HT1080 (cell line): ENCODE data around the gene LUC7L. TPM values are rescaled to one million over a fixed set of nuclear protein-coding genes. Genes with fewer than 3 reads are reported as not detected.

Experiments
- DNase-seq: peaks from one replicate; pipeline ENCODE4 v3.0.0-alpha.2; 2015; ENCODE audit warnings: low read depth
- small RNA-seq: library from RNA; depleted of rRNA; stranded (forward); fragments of <200 nt; gene quantifications from one replicate; pipeline ENCODE3, GENCODE V24; 2014
- total RNA-seq: library from RNA; depleted of rRNA; stranded (reverse); fragments of >200 nt; shearing (Covaris generic); gene quantifications from 2 replicates; pipeline ENCODE4 v1.2.3, GENCODE V29; 2014; rRNA removed

The LUC7L gene
- total RNA-seq, 1 experiment from 2014 or later, result 73.3 TPM

- DNase-seq, result no peak
Measured at GRCh38 chr16:149024-149660, 80.1 kb downstream of the LUC7L start.

GRCh38 chr16:146646-147045, 82.6 kb downstream of the LUC7L start:
- no peak for DNase-seq

GRCh38 chr16:144797-145252, 84.4 kb downstream of the LUC7L start:
- no peak for DNase-seq

- DNase-seq, result no peak
Measured at GRCh38 chr16:143456-143855, 85.8 kb downstream of the LUC7L start.

- DNase-seq, result no peak
Measured at GRCh38 chr16:143047-143446, 86.2 kb downstream of the LUC7L start.

- no peak for DNase-seq
Measured at GRCh38 chr16:142405-142967, 86.8 kb downstream of the LUC7L start.

GRCh38 chr16:140175-140857, 88.9 kb downstream of the LUC7L start:
- no peak for DNase-seq

Small RNA genes within 50 kb of the gene (small RNA-seq; reads per million reads assigned to genes)
- not detected for gene RF00019

Other genes starting within 250 kb of the LUC7L start
- 18.2 and 21.6 TPM in 2 replicates for gene POLR3K, start 175.8 kb downstream of the LUC7L start, total RNA-seq
- gene SNRNP25, start 175.6 kb downstream of the LUC7L start, total RNA-seq, result 35.6 and 43.3 TPM in 2 replicates
- 18.0 and 21.4 TPM in 2 replicates for gene RHBDF1, start 156.8 kb downstream of the LUC7L start, total RNA-seq
- 198 and 210 TPM in 2 replicates for gene MPG, start 151.2 kb downstream of the LUC7L start, total RNA-seq
- 6.0 and 13.6 TPM in 2 replicates for gene NPRL3, start 90.8 kb downstream of the LUC7L start, total RNA-seq
- not detected in 2 replicates for gene HBZ, start 76.8 kb downstream of the LUC7L start, total RNA-seq
- gene HBM, start 63.5 kb downstream of the LUC7L start, total RNA-seq, result not detected in 2 replicates
- gene HBA2, start 56.6 kb downstream of the LUC7L start, total RNA-seq, result not detected in 2 replicates
- not detected in 2 replicates for gene HBA1, start 52.8 kb downstream of the LUC7L start, total RNA-seq
- 2.0 and 3.6 TPM in 2 replicates for gene HBQ1, start 49.0 kb downstream of the LUC7L start, total RNA-seq
- 37.9 and 43.5 TPM in 2 replicates for gene FAM234A, start 5.4 kb upstream of the LUC7L start, total RNA-seq
- 0.07 TPM in 1 of 2 replicates, not detected in the other for gene RGS11, start 46.5 kb upstream of the LUC7L start, total RNA-seq
- gene ARHGDIG, start 51.1 kb upstream of the LUC7L start, total RNA-seq, result 0.07 TPM in 1 of 2 replicates, not detected in the other
- gene PDIA2, start 53.7 kb upstream of the LUC7L start, total RNA-seq, result 1.2 TPM in 1 of 2 replicates, not detected in the other
- gene AXIN1, start 123.3 kb upstream of the LUC7L start, total RNA-seq, result 23.4 and 24.5 TPM in 2 replicates
- gene MRPL28, start 141.1 kb upstream of the LUC7L start, total RNA-seq, result 206 and 251 TPM in 2 replicates
- 53.3 and 67.0 TPM in 2 replicates for gene PGAP6, start 152.5 kb upstream of the LUC7L start, total RNA-seq
- 135 and 140 TPM in 2 replicates for gene NME4, start 167.8 kb upstream of the LUC7L start, total RNA-seq
- gene DECR2, start 172.4 kb upstream of the LUC7L start, total RNA-seq, result 8.9 and 11.5 TPM in 2 replicates
- 21.3 and 27.9 TPM in 2 replicates for gene RAB11FIP3, start 196.2 kb upstream of the LUC7L start, total RNA-seq